RWPE1 (cell line): Measurements from ENCODE around the gene RAB10.

Experiments
- CTCF ChIA-PET: fragments of 350-600 bp; sonication (Branson Sonifier 250); formaldehyde crosslinking; extraction: SDS; loops from one replicate; lab custom pipeline; 2021; lab: Yijun Ruan, JAX
- POLR2A ChIA-PET: fragments of 400-600 bp; formaldehyde crosslinking; extraction: SDS; loops from one replicate; lab custom pipeline; 2020; ENCODE audit warnings: antibody characterized with exemption; ENCODE audit not compliant: low non-redundant PET; lab: Yijun Ruan, JAX
- DNase-seq: peaks from one replicate; pipeline ENCODE4 v3.0.0; 2012; ENCODE audit warnings: low spot score
- H3K27ac ChIP-seq: fragments of 450-650 bp; 2 replicates; pipeline ENCODE4 v1.5.1; 2017
- CTCF ChIP-seq: fragments of 450-650 bp; conservative IDR thresholded peaks from 2 replicates; pipeline ENCODE4 v1.5.1; 2017; ENCODE audit warnings: low read depth, mild to moderate bottlenecking

The RAB10 gene

DNA sequence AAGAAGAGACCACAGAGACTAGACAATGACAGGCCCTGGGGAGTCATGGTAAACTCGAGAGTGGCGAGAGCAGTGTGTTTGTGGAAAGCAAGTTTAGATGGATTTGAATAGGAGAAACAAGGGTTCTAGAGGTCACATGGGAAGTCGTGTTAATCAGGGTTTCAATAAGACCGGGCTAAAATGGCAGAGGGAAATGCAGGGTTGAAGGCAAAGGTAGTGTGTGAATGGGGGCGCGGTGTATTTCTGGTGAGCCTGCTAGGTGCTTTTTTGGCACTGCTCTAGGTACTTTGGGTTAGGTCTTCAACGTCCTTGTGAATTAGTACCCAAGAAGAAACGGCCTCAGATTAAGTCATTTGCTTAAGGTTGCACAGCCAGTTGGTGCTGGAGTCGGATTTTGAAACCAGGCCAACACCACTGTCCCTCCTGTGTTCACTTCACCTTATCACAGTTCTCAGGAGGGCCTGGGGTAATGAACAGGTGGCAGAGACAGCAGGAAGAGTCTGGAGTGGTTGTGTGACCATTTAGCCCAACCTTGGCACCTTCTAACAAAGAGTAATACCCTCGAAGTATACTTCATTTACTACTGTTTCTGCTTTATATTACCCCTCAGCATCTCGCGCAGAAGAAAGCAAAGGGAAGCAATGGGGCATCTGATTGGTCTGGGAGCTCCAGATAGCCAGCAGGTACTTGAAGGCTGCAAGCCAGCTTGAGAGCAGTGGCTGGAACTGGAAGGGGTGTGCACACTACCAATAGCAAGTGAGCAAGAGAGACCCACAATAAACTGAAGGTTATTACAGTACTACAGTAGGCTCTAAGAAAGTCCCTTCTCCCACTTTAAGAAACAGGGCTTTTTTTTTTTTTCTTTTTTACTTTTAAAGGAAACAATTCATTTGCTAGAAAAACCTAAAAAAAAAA is 105.6 kb downstream of the RAB10 start:
- ChIA-PET CTCF (interaction anchor here (0.6 kb wide), 1 partner anchor 1244 kb away, joined by 3 read pairs; no protein-coding TSS in a partner anchor), POLR2A (interaction anchor here (0.7 kb wide), 1 partner anchor 166 kb away, joined by 7 read pairs; no protein-coding TSS in a partner anchor)
- no peak for TF ChIP-seq CTCF
- no peak for DNase-seq
- no peak overlapping the region for H3K27ac ChIP-seq

GRCh38 chr2:26141145-26141769 is 107.4 kb downstream of the RAB10 start:
- H3K27ac ChIP-seq: no peak overlapping the region
- ChIA-PET CTCF (interaction anchor here (0.6 to 0.7 kb wide), 2 partner anchors 17 to 160 kb away, joined by 3 read pairs; no protein-coding TSS in a partner anchor), POLR2A (no interaction called here)
- no peak for TF ChIP-seq CTCF
- no peak for DNase-seq

DNA sequence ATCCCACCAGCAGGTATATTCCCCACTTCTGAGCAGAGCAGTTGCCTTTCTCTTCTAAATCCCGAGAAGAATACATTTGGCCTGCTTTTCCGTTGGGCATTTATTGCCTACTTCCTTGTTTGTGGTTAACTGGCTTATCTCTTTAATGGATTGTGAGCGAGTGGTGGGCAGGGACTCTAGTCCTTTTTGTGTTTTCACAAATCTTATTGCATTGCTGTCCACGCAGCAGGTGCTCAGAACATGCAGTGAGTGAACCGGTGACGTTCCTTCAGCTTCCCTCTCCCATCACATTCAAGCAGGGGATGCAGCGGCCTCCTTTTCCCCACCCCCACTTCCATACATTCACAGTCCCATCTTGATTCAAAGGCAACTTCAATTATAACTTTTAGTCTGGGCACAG is 110.1 kb downstream of the RAB10 start:
- TF ChIP-seq CTCF: no peak
- CTCF ChIA-PET: interaction anchor here (0.7 kb wide), 3 partner anchors 27 to 198 kb away, joined by 3 to 6 read pairs (median 4); no protein-coding TSS in a partner anchor
- no peak overlapping the region for H3K27ac ChIP-seq
- POLR2A ChIA-PET: no interaction called here
- no peak for DNase-seq

DNA sequence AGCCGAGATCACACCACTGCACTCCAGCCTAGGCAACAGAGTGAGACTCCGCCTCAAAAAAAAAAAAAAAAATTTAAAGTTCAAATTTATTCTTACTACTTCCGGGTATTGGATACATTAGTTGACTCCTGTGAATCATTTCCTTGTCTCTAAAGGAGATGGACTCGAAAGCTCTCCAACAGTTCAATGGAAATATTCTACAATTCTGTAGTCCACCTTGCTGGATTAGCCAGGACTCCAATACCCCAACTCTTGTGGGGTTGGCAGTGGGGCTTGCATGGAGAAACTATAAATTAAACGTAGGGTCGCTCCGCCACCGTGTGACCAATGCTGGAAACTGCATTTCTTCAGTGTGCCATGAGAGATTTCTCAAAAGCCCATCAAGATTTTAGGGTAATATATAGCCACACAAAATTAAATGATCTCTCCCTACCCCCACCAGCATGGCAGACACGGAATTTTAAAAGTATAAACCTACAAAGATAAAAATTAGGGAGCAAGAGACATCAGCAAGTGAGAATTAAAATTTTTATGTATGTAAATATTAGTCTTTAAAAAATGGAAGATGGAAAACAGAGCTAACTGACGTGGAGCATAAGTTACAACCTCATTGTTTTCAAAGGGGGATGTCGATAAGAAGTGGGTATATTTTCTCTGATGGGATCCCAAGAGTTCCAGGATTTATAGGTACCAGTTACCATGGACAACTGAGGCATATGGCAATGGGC is 111.2 kb downstream of the RAB10 start:
- no peak overlapping the region for H3K27ac ChIP-seq
- POLR2A ChIA-PET: no interaction called here
- peak; percentile 59 for DNase-seq
- CTCF ChIA-PET: interaction anchor here (0.6 to 1.4 kb wide), 9 partner anchors 28 to 1506 kb away, joined by 3 to 6 read pairs (median 4); no protein-coding TSS in a partner anchor
- TF ChIP-seq CTCF: peak; percentile 81

DNA sequence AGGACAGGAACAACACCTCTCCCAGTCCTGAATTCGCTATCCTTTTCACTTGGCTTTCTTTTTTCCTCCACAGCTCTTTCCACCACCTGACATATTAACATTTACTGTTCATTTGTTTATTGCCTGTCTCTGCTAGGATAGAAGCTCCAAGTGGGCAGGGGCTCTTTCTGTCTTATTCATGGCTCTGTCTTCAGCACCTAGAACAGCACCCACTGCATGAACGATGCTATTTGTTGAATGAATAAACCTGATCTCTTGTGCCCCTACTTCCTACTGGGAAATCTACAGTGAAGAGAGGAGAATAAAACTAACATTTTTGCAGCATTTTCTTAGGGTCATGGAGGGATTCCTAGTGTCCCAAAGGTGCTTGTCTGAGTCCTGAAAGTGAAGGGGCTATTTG is 114.6 kb downstream of the RAB10 start:
- no peak for DNase-seq
- CTCF ChIA-PET: interaction anchor here (0.7 to 1.1 kb wide), 2 partner anchors 193 to 197 kb away, joined by 3 to 4 read pairs; no protein-coding TSS in a partner anchor
- no peak overlapping the region for H3K27ac ChIP-seq
- TF ChIP-seq CTCF: no peak
- POLR2A ChIA-PET: no interaction called here

DNA sequence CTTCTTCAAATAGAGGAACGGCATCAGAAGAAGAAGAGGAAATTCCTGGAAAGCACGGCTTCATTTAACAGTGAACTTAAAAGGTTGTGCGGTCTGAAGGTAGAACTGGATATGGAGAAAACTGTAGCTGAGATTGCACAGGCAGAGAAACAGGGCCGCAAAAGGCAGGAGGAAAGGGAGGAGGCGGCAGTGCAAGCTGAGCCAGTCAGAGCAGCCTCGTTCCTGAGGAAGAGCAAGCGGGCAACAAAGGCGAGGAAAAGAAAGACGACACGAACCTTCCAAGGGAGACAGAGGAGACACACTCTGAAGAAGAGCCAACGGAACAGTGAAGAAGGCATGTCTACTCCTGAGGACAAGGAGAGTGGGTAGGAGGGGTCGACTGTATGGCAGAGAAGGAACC is 116.4 kb downstream of the RAB10 start:
- DNase-seq: no peak
- no peak for TF ChIP-seq CTCF
- no peak overlapping the region for H3K27ac ChIP-seq
- ChIA-PET CTCF (no interaction called here), POLR2A (no interaction called here)
